Subcutaneous adipose tissue (tissue), 4 donors: ENCODE data around the gene SEMA3F. TPM values are rescaled to one million over a fixed set of nuclear protein-coding genes. Genes with fewer than 3 reads are reported as not detected.

ENCODE experiments used
- CTCF ChIP-seq: fragments of 450-650 bp; IDR thresholded peaks from one replicate; pipeline ENCODE4 v1.5.1; 2016; ENCODE audit warnings: low read depth, mild to moderate bottlenecking, control low read depth, antibody characterized with exemption, moderate library complexity
- total RNA-seq, 4 donors: library from RNA; depleted of rRNA; stranded (reverse); fragments of >200 nt; gene quantifications; one replicate each; pipeline ENCODE4 v1.1.0, GENCODE V29; 2016

Gene SEMA3F
- total RNA-seq, 4 donors from 2014 or later = 4.6 to 32.8 (median 11.5) TPM

GRCh38 chr3:50232303-50232702 lies 77.2 kb downstream of the SEMA3F start:
- no peak for TF ChIP-seq CTCF

- TF ChIP-seq CTCF = no peak
Measured at GRCh38 chr3:50233176-50233575, 78.1 kb downstream of the SEMA3F start.

- no peak for TF ChIP-seq CTCF
Measured at GRCh38 chr3:50235716-50236483, 80.8 kb downstream of the SEMA3F start, which contains the start of gene GNAI2. TSS of gene GNAI2 (plus strand) at chr3:50236204. CDS start at chr3:50236336, 132 bp downstream.

- TF ChIP-seq CTCF = no peak
Measured at GRCh38 chr3:50236484-50237132, 81.5 kb downstream of the SEMA3F start.

GRCh38 chr3:50237133-50237651 lies 82.1 kb downstream of the SEMA3F start:
- no peak for TF ChIP-seq CTCF

- no peak for TF ChIP-seq CTCF
Measured at GRCh38 chr3:50237754-50238548, 82.8 kb downstream of the SEMA3F start.
